H9 (cell line): ENCODE measurements around the gene C10orf143. TPM values are rescaled to one million over a fixed set of nuclear protein-coding genes. Genes with fewer than 3 reads are reported as not detected.

Experiments used
- DNase-seq: peaks from one replicate; pipeline ENCODE4 v3.0.0-alpha.2; 2017
- H2AFZ ChIP-seq: one replicate; pipeline ENCODE4 v1.6.1; 2013; ENCODE audit warnings: mild to moderate bottlenecking, low read length, control low read depth, moderate library complexity
- H2AK5ac ChIP-seq: 2 replicates; pipeline ENCODE4 v1.6.1; 2013; ENCODE audit warnings: low read length, control low read depth, mixed read lengths; ENCODE audit not compliant: insufficient read length
- H2BK120ac ChIP-seq: one replicate; pipeline ENCODE4 v1.6.1; 2013; ENCODE audit warnings: low read depth, mild to moderate bottlenecking, low read length, control low read depth, inconsistent platforms; ENCODE audit not compliant: poor library complexity, severe bottlenecking
- H2BK12ac ChIP-seq: 2 replicates; pipeline ENCODE4 v1.6.1; 2013; ENCODE audit warnings: low read length, control low read depth, mixed read lengths, low read depth; ENCODE audit not compliant: insufficient read length
- H2BK15ac ChIP-seq: 2 replicates; pipeline ENCODE4 v1.6.1; 2013; ENCODE audit warnings: low read depth, low read length, control low read depth
- H2BK20ac ChIP-seq: one replicate; pipeline ENCODE4 v1.6.1; 2013; ENCODE audit warnings: low read depth, mild to moderate bottlenecking, low read length, control low read depth, inconsistent platforms; ENCODE audit not compliant: poor library complexity, severe bottlenecking
- H2BK5ac ChIP-seq: 2 replicates; pipeline ENCODE4 v1.6.1; 2013; ENCODE audit warnings: low read length, control low read depth, mixed read lengths; ENCODE audit not compliant: insufficient read length
- H3K14ac ChIP-seq: 2 replicates; pipeline ENCODE4 v1.6.1; 2013; ENCODE audit warnings: low read length, control low read depth; ENCODE audit not compliant: insufficient read depth
- H3K18ac ChIP-seq: 2 replicates; pipeline ENCODE4 v1.6.1; 2013; ENCODE audit warnings: low read depth, mild to moderate bottlenecking, mixed read lengths, low read length, control low read depth; ENCODE audit not compliant: insufficient read length
- H3K23ac ChIP-seq: 2 replicates; pipeline ENCODE4 v1.6.1; 2013; ENCODE audit warnings: low read length, control low read depth, mixed read lengths, low read depth; ENCODE audit not compliant: insufficient read length
- H3K23me2 ChIP-seq: 2 replicates; pipeline ENCODE4 v1.6.1; 2013; ENCODE audit warnings: low read depth, mild to moderate bottlenecking, mixed read lengths, low read length, control low read depth; ENCODE audit not compliant: insufficient read length, poor library complexity, severe bottlenecking
- H3K27ac ChIP-seq: 2 replicates; pipeline ENCODE4 v1.5.1; 2013; ENCODE audit warnings: low read length, control low read depth, mixed read lengths, low read depth; ENCODE audit not compliant: insufficient read length
- H3K27me3 ChIP-seq: 2 replicates; pipeline ENCODE4 v1.6.1; 2013; ENCODE audit warnings: low read length, control low read depth, inconsistent platforms; ENCODE audit not compliant: insufficient read depth
- H3K4ac ChIP-seq: 2 replicates; pipeline ENCODE4 v1.6.1; 2013; ENCODE audit warnings: low read depth, mild to moderate bottlenecking, control low read depth, inconsistent platforms, low read length, moderate library complexity
- H3K4me1 ChIP-seq: 2 replicates; pipeline ENCODE4 v1.6.1; 2013; ENCODE audit warnings: low read length, control low read depth, inconsistent platforms; ENCODE audit not compliant: insufficient read depth
- H3K4me2 ChIP-seq: 2 replicates; pipeline ENCODE4 v1.6.1; 2013; ENCODE audit warnings: low read length, control low read depth, mixed read lengths; ENCODE audit not compliant: insufficient read length, insufficient read depth
- H3K56ac ChIP-seq: 2 replicates; pipeline ENCODE4 v1.6.1; 2013; ENCODE audit warnings: low read depth, mild to moderate bottlenecking, mixed read lengths, low read length, control low read depth; ENCODE audit not compliant: insufficient read length
- H3K79me1 ChIP-seq: 2 replicates; pipeline ENCODE4 v1.6.1; 2013; ENCODE audit warnings: low read depth, mild to moderate bottlenecking, moderate library complexity, low read length, control low read depth, inconsistent platforms; ENCODE audit not compliant: insufficient read depth, poor library complexity, severe bottlenecking
- H3K79me2 ChIP-seq: 2 replicates; pipeline ENCODE4 v1.6.1; 2013; ENCODE audit warnings: low read length, control low read depth, inconsistent platforms; ENCODE audit not compliant: insufficient read depth
- H3K9ac ChIP-seq: 2 replicates; pipeline ENCODE4 v1.6.1; 2013; ENCODE audit warnings: low read length, control low read depth, mixed read lengths; ENCODE audit not compliant: insufficient read length; ENCODE audit errors: extremely low read depth
- H3K9me3 ChIP-seq: one replicate; pipeline ENCODE4 v1.6.1; 2013; ENCODE audit warnings: low read depth, low read length, inconsistent platforms; ENCODE audit not compliant: control insufficient read depth
- H3T11ph ChIP-seq: one replicate; pipeline ENCODE4 v1.6.1; 2013; ENCODE audit warnings: mild to moderate bottlenecking, low read length, control low read depth, inconsistent platforms
- H4K20me1 ChIP-seq: one replicate; pipeline ENCODE4 v1.6.1; 2013; ENCODE audit not compliant: control insufficient read depth, insufficient read length, insufficient read depth
- H4K5ac ChIP-seq: 2 replicates; pipeline ENCODE4 v1.6.1; 2013; ENCODE audit warnings: low read depth, mild to moderate bottlenecking, mixed read lengths, low read length, control low read depth; ENCODE audit not compliant: insufficient read length
- H4K8ac ChIP-seq: replicated peaks from 2 replicates; pipeline ENCODE4 v1.6.1; 2013; ENCODE audit warnings: low read length, control low read depth, mixed read lengths, low read depth; ENCODE audit not compliant: insufficient read length
- H4K91ac ChIP-seq: 2 replicates; pipeline ENCODE4 v1.6.1; 2013; ENCODE audit warnings: low read depth, mild to moderate bottlenecking, moderate library complexity, mixed read lengths, low read length, control low read depth; ENCODE audit not compliant: insufficient read length
- H3K27ac Mint-ChIP-seq, 3 experiments: 2 replicates in 2 of 3; 3 replicates in 1 of 3; pipeline ENCODE4 v1.8.0; 2020 to 2021; ENCODE audit warnings: mixed read lengths in 3 of 3, mild to moderate bottlenecking in 1 of 3, moderate library complexity in 1 of 3
- H3K27me3 Mint-ChIP-seq: 2 replicates; pipeline ENCODE4 v1.8.0; 2021; ENCODE audit warnings: low read depth, mild to moderate bottlenecking, moderate library complexity, mixed read lengths
- H3K36me3 Mint-ChIP-seq, 3 experiments: 2 replicates in 2 of 3; 3 replicates in 1 of 3; pipeline ENCODE4 v1.8.0; 2020 to 2021; ENCODE audit warnings: low read depth in 3 of 3, mixed read lengths in 3 of 3; ENCODE audit not compliant: insufficient read depth in 1 of 3
- H3K4me1 Mint-ChIP-seq, 2 experiments: 2 replicates each; pipeline ENCODE4 v1.8.0; 2020; ENCODE audit warnings: mixed read lengths in 2 of 2
- H3K4me3 Mint-ChIP-seq, 2 experiments: 2 replicates in 1 of 2; 3 replicates in 1 of 2; pipeline ENCODE4 v1.8.0; 2020 to 2021; ENCODE audit warnings: mild to moderate bottlenecking in 2 of 2, mixed read lengths in 2 of 2, moderate library complexity in 1 of 2
- H3K9me3 Mint-ChIP-seq, 2 experiments: 2 replicates in 1 of 2; 3 replicates in 1 of 2; pipeline ENCODE4 v1.8.0; 2020; ENCODE audit warnings: mild to moderate bottlenecking in 2 of 2, mixed read lengths in 2 of 2, moderate library complexity in 1 of 2
- CTCF ChIP-seq: fragments of 200-600 bp; sonication (generic); conservative IDR thresholded peaks from 3 replicates; pipeline ENCODE4 v1.8.0; 2021; ENCODE audit warnings: antibody characterized with exemption, mild to moderate bottlenecking
- WGBS: extraction: QIAGEN DNeasy Blood & Tissue Kit; methylation state at CpG from one replicate; pipeline ENCODE4 v1.1.7; 2013; ENCODE audit warnings: missing lambda C conversion rate, low lambda C conversion rate, mixed read lengths; ENCODE audit not compliant: insufficient read length; ENCODE audit errors: extremely low coverage; 5-methylcytosine and 5-hydroxymethylcytosine counted together
- total RNA-seq: library from RNA; stranded (reverse); gene quantifications from 2 replicates; pipeline ENCODE4 v1.2.1, GENCODE V29; 2021

Gene C10orf143
- total RNA-seq, 1 experiment from 2014 or later: 0.94 TPM

GRCh38 chr10:130111113-130111851 lies 652 bp upstream of the C10orf143 start:
- Histone ChIP-seq H3K9ac (peak overlapping the region; percentile 36), H3K79me1 (no peaks in the 10 kb centered on the region)
- peak overlapping the region; percentile 91 to 99 (median 95) for H3K27ac Mint-ChIP-seq

More at GRCh38 chr10:130111113-130111851, 652 bp upstream of the C10orf143 start:
- Histone ChIP-seq H3K4ac (no peak overlapping the region), H4K91ac (no peak overlapping the region), H3T11ph (no peak overlapping the region), H2BK5ac (no peak overlapping the region), H3K9me3 (no peaks in the 10 kb centered on the region), H2BK15ac (no peak overlapping the region), H3K14ac (peak overlapping the region; percentile 86; the same call in 1 of the 2 replicates), H4K5ac (no peak overlapping the region), H3K4me2 (peak overlapping the region; percentile 98), H2AFZ (no peak overlapping the region), H2BK20ac (no peak overlapping the region), H3K18ac (peak overlapping the region; percentile 51), H3K23ac (no peak overlapping the region), H3K27ac (no peak overlapping the region), H3K23me2 (peaks cover 5% of the 10 kb centered on the region), H3K56ac (no peak overlapping the region), H2BK12ac (no peak overlapping the region), H2AK5ac (no peak overlapping the region), H3K4me1 (no peaks in the 10 kb centered on the region; the same call in 1 of the 2 replicates), H2BK120ac (no peak overlapping the region), H3K27me3 (no peaks in the 10 kb centered on the region), H4K8ac (no peak overlapping the region), H3K79me2 (no peaks in the 10 kb centered on the region), H4K20me1 (peaks cover 3% of the 10 kb centered on the region)
- no peak for TF ChIP-seq CTCF
- H3K4me3 Mint-ChIP-seq: peak overlapping the region; percentile 91 to 93
- peaks cover 4% of the 10 kb centered on the region; the same call in 1 of the 2 replicates for H3K27me3 Mint-ChIP-seq
- peaks cover 5 to 18% (median 8%) of the 10 kb centered on the region in 3 experiments for H3K36me3 Mint-ChIP-seq
- peaks cover 15 to 21% of the 10 kb centered on the region in 2 experiments for H3K4me1 Mint-ChIP-seq
- no CpG with 5 or more reads among the region's 49 CpGs for WGBS
- H3K9me3 Mint-ChIP-seq: peaks cover 9 to 10% of the 10 kb centered on the region in 2 experiments
- DNase-seq: peak; percentile 98
